Right ventricle myocardium superior (tissue), 1 donor: Measurements from ENCODE around the gene BCL2. TPM values are rescaled to one million over a fixed set of nuclear protein-coding genes. Genes with fewer than 3 reads are reported as not detected.

Experiments
- ATAC-seq: fragments of 200-7000 bp; cut with Tn5 transposase; one replicate; pipeline ENCODE4 v1.9.1; 2020; ENCODE audit warnings: mild to moderate bottlenecking; ENCODE audit not compliant: poor library complexity
- DNase-seq: peaks from one replicate; pipeline ENCODE4 v3.0.0-alpha.2; 2020
- intact Hi-C: fragments of 100-400 bp; cut with DNase I; formaldehyde crosslinking; loops from one replicate; pipeline ENCODE4 v1.11.2; 2022
- total RNA-seq: library from RNA; stranded (reverse); fragmentation: NEBNext Ultra II Directional; extraction: Animal tissue kit (Norgen Biotek cat#: 25700); gene quantifications from one replicate; pipeline ENCODE4 v1.2.1, GENCODE V29; 2021
- donor health status: DM: no; HTN: yes; CAD: no; lungs with severe emphysema.

BCL2 gene
- total RNA-seq, 1 donor from 2014 or later: 9.0 TPM

DNA sequence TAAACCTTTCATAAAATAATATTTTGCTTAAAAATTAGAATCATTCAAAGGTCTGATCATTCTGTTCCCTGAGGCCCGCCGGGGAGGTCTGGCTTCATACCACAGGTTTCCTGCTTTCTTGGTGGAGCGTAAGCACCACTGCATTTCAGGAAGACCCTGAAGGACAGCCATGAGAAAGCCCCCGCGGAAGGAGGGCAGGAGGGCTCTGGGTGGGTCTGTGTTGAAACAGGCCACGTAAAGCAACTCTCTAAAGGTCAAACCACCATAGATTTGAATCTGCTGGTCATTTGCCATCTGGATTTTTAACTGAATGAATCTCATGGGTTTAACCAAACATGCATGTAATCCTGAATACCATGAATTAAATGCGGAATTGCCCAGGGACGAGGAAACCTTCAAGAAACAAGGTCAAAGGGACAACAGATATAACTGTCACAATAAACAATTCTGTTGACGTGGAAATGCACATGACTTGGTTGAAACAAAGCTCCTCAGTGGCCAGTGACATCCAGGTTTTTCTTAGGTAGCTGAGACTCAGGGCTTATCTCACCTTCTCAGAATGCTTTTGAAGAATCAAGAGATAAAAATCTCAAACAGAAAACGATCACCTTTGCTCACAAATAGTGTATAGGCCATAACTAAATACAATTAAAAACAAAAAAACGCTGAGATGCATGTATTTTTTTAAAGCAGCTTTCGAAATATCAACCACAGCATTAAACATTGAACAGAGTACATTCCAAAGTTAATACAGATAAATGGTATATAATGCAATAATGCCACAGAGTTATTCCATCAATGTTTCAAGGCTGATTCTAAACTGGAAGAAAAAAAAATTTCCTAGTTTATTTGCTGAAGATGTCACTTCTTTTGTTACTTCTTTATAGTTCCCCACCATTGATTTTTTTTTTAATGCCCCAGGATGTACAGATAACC lies 193.2 kb downstream of the BCL2 start:
- ATAC-seq (no peak), DNase-seq (no peak)
- intact Hi-C loops: loop anchor here (10.0 kb wide), 1 partner anchor 308 kb away; no protein-coding TSS in a partner anchor

DNA sequence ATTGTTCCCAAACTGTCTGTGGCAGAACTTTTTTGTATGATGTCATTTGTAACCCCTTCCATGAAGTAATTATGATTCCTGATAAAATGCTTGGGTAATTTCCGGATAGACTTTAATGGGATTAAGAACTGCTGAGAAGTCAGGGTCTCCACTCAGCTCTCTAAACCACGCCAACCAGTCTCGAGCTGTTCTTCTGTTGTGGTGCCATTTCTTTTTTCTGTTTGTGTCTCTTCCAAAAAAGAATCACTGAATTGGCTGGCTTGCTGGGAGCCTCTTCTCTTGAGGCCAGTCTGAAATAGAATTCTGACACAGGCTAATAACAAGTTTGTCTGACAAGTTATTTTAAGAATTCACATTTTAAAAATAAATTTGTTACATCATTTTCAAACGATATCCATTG lies 198.9 kb downstream of the BCL2 start:
- DNase-seq (no peak), ATAC-seq (peak; percentile 77)
- intact Hi-C loops: loop anchor here (10.0 kb wide), 1 partner anchor 314 kb away; no protein-coding TSS in a partner anchor

DNA sequence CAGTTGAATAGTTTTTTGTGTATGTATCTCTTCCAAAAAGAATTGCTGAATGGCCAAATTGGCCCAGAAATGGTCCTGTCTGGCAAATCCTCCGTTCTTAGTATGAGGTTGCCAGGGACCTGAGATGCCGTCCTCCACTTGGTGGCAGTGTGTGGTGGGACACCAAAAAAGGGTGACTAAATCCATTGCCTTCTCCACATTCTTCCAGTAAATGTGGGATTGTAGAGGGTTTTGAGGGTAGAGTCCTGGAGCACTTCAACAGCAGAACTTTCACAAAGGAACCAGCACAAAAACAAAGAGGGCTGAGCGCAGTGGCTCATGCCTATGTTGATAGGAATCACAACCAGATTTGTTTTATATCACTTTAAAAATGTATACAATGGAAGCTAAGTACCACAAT lies 199.9 kb downstream of the BCL2 start:
- ATAC-seq (peak; percentile 73), DNase-seq (no peak)
- intact Hi-C loops: loop anchor here (10.0 kb wide), 1 partner anchor 315 kb away; no protein-coding TSS in a partner anchor

DNA sequence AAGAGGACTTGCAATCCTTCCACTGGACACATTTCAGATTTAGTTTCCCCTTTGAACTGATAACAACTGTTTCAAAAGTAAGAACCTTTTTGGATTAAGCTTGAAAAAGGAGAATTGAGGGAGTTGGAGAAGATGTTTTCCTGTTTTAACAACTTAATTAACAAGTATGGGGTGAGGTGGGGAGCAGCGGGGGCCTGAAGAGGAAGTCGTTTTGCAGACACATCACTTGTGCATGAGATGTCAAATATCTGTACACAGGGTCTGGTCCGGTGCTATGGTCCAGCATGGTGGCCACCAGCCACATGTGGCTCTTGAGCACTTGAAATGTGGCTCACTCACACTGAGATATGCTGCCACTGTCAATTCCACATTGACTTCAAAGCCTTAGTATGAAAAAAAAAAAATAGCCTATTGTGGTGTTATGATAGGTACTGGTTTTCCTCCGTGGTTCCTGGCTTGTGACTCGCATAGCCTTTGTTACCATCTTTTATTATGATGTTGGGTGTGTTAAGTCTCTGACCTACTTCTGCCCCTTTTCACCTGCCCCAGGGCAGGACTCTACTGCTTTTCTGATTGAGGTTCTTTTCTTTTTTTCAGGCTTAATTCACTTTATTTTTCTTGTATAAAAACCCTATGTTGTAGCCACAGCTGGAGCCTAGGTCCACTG lies 205.5 kb downstream of the BCL2 start:
- DNase-seq (no peak), ATAC-seq (no peak)
- intact Hi-C loops: no loop called here

DNA sequence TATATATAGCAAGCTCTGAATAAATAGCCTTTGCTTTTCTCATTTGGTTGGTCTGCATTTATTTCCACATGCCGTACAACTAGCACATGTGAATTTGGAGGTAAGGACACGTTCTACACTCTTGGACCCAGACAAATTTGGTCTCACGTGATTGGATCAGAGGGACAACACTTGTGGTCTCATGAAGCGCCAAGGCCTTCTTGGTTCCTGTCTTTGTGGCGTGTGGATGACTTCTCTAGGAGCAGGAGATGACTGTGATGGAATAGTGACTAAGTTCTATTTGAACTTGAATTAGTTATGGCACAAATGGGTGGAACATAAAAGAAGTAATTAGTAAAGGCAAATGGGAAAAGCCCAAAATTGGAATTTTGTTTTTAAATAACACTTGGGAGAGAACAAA lies 206.9 kb downstream of the BCL2 start:
- ATAC-seq: no peak
- intact Hi-C loops: no loop called here
- no peak for DNase-seq

DNA sequence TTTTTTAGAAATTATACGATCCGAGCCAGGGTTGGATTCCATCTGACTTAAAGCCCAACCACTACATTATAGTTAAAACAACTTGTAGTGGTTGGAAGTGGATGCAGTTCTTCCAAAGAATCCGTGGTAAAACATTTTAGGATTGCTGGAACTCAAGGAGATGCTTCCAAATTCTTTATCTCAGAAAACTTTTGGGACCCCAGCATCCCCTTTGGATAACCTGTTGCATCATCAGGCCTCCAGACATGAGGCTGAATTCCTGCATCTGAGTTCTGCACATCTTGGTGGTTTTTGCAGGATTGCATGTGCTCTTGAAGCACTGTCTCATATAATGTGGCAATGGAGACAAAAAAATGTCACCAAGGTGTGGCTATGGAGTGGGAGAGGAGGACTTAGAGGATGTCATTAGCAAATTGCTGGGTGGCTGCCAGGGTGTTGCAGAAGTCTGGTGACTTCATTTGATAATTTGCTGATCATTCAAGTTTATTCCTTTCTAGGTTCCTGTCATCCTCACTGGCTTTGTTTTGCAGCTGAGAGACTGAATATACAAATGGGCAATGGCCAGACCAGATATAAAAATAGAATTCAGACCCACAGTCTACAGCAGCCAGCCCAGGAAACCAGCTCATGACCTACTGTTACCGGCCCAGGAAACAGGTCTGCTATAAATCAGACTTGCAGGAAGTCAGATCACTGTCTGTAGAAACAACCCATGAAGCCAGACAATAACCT lies 207.7 kb downstream of the BCL2 start:
- intact Hi-C loops: no loop called here
- ATAC-seq: peak; percentile 90
- peak; percentile 61 for DNase-seq

DNA sequence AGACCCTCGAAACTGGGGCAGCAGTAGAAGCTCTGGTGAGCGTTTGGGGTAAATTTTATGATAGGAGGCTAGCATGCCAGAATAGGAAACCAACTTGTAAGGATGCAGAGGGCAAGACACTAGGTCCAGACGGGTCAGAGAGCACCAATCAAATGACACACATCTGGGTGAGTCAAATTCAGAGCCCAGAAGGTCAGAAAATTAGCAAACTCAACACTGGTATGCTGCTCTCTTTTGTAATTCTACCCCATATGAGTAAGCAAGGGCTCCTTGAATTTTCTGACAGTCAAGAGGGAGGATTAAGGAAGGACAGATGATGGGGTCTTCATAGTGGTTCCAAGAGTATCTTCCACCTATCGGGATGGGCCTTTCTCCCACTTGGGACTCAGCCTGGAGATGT lies 209.8 kb downstream of the BCL2 start:
- intact Hi-C loops: no loop called here
- ATAC-seq: no peak
- no peak for DNase-seq

DNA sequence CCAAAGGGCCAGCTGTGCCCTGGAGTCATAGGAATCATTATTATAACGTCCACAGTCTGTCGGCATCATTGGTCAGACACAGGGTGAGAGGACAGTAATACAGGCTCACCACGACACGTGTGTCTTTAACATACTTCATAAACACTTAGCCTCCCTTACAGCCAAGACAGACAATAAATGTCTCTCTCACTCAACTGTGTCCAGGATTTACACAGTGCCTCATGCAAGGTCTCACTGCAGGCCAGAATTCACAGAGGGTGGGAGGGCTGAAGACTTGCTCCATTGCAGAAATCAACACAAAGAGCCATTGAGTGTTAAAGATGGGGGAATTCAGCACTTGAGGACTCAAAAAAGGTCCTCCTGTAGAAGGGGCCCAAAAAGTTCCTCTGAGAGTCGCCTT lies 210.5 kb downstream of the BCL2 start:
- intact Hi-C loops: no loop called here
- no peak for ATAC-seq
- no peak for DNase-seq

DNA sequence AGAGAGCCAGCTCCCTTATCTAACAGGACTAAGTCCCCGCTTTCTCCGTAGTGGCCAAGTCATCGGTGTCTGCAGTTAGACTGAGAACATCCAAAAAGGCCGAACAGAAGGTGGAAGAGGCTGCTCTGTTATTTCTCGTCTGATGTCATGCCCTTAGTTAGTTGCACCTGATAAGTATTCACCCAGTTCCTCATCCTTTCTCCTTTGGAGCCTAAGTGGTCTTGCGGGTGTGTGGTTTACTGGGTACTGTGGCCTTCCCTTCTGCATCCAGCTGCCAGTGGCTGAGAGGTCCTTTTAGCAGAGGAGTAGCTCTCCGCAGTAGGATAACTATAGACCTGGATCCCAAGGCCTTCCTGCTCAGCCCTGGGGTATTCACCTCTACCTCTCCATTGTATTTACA lies 211.6 kb downstream of the BCL2 start:
- intact Hi-C loops: no loop called here
- ATAC-seq (no peak), DNase-seq (no peak)

DNA sequence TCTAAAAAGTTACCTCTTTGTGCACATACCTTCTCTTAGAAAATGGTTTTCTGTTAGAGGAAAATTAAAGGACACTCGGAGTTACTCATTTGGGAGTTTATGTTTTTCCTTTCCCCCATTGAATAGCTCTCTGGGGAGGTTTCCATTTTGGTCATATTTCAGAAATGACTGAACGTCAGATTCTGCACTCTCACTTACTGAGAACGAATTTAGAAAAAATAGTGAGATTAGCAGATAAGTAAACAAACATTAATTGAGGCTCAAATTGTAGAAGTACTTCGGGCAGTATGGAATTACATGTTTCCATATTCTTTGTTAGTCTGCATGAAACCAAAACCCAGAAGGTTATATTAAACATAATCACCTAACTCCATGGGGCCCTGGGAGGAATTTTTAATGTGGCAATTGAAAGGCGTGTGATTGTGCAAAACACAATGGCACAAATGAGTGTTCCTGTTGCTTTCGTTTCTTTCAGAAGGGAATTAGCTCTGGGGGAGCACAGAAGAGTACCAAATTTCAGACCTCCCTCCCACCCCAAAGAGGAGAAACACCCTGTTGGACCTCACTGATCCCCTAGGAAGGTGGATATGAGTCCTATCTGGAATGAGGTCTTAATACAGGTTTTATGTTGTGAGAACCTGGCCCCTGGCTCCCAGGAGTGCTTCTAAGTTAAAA lies 212.3 kb downstream of the BCL2 start:
- DNase-seq: no peak
- intact Hi-C loops: no loop called here
- ATAC-seq: no peak

DNA sequence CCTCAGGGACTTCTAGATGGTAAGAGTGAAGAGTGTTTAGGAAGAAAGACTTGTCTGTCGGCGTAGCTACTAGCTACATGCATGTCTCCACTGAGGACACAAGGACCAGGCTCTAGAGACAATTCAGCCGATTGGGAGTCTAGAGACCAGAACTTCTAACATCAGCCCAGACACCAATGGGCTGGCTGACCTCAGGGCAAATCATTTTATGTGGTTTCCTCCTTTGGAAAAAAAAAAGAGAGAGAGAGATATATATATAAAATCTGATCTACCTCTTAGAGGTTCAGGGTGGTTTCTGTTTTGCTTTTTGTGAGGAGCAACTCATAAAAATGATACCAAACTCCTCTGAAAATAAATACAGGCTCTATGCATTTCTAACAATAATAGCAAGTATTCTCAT lies 212.8 kb downstream of the BCL2 start:
- DNase-seq: no peak
- intact Hi-C loops: no loop called here
- no peak for ATAC-seq

DNA sequence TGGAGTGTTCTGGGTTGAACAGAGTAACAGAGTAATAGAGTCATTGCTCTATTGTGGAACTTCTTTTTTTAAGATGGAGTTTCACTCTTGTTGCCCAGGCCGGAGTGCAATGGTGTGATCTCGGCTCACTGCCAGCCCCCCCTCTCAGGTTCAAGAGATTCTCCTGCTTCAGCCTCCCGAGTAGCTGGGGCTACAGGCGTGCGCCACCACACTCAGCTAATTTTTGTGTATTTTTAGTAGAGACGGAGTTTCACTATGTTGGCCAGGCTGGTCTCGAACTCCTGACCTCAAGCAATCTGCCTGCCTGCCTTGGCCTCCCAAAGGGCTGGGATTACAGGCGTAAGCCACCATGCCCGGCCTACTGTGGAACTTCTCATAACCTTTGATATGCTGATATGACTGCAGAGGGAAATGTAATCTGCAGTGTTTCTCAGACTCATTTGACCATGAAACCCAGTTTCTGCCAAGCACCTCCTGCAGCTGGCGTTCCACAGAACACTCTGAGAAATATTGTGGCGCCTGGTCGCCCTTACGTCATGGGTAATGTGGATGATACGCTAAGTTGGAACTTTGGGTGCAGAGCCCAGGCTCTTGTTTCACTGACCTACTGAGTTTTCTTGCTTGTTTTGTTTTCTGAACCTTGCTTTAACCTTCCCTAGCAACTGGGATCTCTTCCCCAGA lies 213.8 kb downstream of the BCL2 start:
- intact Hi-C loops: no loop called here
- DNase-seq: no peak

DNA sequence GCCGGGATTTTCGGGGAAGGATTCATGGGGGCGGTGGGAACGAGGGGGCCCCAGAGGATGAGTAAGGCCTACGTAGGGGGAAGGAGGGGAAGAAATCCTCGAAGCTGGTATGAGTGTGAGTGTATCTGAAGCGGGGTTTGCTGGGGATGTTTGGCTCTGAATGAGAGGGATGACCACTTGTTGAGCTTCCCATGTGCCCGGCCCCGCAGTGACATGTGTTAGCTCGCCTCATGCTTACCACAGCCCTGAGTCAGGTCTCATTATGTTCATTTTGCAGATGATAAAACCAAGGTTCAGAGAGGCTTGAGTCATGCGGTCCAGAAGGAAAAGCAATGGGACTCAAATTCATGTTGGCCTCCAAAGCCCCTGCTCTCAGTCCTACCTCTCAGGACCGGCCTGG lies 214.7 kb downstream of the BCL2 start:
- DNase-seq (no peak), ATAC-seq (no peak)
- intact Hi-C loops: no loop called here

More for the DNA sequence above, 213.8 kb downstream of the BCL2 start:
- no peak for ATAC-seq

DNA sequence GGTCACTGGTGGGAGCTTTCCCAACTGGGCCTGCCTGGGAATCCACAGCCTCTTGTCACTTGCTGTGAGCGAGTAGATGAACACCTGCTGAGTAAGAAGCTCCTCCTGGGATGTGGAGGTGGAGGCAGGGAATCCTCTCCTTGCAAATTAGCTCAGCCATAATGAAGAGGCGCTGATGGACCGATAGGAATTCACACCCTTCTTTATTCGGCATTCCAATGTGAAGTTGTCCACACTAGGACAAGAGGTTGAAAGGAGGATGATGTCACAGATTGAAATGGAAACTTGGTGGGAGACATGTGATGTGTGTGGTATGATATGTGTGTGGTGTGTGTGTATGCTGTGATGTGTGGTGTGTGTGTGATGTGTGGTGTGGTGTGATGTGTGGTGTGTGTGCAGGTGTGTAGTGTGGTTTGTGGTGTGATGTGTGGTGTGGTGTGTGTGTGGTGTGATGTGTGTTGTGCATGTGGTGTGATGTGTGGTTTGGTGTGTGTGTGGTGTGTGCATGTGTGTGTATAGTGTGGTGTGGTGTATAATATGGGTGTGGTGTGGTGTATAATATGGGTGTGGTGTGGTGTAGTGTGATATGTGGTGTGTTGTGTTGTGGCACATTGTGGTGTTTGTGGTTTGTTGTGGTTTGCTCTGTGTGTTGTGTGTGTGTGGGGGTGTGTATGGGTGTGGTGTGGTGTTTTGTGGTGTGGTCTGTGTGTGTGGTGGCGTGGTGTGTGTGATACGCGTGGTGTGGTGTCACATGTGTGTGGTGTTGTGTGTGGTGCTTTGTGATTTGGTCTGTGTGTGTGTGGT lies 216.4 kb downstream of the BCL2 start:
- ATAC-seq: no peak

DNA sequence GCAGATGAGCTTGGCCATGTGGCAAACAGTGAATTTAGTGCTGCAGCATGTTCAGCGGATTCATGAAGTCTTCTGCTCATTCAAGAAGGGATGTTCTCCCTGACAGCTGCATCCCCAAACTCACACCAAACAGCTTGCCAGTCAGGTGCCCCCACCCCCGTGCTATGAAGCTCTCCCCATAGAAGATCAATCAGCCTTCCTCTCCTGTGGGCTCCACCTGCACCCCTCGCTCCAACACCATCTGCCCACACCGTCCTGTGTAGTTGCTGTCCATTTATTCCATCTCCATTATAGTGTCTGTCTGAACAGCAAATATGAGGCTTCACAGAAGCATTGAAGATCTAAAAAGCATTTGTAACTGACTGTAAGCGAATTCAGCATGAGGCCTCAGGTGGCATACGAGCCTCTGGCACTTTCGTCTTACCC lies 218.9 kb downstream of the BCL2 start:
- ATAC-seq (no peak), DNase-seq (no peak)
- intact Hi-C loops: no loop called here

More for the DNA sequence above, 216.4 kb downstream of the BCL2 start:
- DNase-seq: no peak
- intact Hi-C loops: no loop called here

DNA sequence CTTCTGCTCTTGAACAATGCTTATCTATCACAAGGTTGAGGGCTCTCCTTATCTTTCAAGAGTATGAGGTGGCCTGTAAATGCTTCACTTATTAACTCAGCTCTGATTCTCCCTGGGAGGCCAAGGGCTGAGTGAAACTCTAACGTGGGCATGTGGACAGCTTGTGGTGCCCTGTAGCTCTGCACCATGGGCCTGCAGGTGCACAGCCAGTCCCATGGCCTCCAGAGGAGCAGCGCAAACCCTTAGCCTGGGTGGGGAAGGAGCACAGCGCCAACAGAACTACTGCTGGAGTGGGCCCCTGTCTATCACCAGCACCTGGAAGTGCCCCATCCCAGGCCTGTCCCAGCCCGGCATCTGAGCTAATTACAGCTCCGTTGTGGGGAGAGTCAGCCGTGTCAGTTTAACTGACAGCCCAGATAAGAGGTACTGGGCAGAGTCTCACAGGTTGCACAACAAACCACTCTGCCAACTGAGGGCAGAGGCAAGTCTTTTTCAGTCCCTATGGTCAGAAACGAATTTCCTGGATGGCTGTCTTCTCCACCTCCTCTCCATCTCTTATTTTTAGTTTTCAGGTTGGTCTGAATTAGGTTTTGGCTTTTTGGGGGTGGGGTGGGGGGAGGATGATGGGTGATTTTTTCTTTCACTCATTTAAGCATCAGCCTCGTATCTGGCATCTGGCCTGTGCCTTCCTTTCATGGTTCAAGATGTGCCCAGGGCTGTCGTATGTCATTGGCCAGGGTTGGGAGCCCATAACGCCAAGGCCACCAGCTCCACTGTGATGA lies 219.5 kb downstream of the BCL2 start:
- DNase-seq (peak; percentile 79), ATAC-seq (peak; percentile 97)
- intact Hi-C loops: no loop called here
